Superior temporal gyrus (tissue), 1 donor: ENCODE data around the gene LRRC1.

Experiments used
- DNase-seq: peaks from one replicate; pipeline ENCODE4 v3.0.0-alpha.2; 2016; ENCODE audit errors: extremely low spot score

LRRC1 gene

GRCh38 chr6:53960311-53960710 is 165.5 kb downstream of the LRRC1 start:
- DNase-seq = no peak

DNA sequence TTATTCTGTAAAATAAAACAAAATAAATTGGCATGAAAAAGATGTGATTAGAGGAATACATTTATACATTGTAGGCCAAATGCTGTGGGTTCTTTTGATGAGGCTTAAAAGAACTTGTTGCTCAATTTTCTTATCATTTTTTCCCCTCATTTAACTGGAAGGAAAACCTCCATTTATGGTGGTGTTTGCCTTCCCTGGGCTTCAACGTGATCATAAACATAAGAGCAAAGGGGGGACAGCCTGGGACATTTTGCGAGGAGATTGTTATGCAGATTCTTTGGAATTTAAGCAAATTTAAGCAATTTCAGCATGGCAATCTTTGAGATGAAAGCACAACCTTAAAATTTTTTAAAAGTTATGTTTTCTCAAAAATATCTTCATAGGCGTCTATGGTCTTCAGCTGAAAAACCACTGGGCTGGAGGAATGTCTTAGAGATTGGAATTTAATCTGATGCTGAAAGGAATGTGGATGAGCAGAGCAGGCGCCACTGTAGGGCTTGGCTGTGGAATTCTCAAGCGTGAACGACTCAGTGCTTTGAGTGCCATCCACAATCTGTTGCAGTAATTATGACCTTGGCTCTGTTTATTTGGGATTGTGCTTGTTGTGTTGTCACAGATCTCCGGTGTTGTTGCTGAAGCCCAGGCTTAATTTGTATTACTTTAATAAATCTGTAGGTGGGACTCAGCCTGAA is 167.0 kb downstream of the LRRC1 start:
- no peak for DNase-seq

DNA sequence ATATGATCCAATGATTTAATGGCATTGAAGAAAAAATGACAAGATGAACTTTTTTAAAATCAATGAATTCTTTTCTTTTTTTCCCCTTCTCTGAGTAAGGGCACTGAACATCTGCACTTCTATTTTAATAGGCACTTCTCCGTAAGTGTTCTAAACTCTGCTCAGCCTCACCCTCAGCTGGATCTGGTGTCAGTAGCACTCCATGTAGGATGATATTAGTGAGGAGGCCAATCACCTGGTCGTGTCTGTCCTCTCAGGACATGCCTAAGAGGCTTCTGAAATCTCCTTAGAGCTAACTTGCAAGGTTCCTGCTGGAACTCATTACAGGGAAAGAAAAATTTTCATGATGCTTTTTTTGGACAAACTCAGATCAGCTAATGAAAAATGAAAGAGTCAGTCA is 167.8 kb downstream of the LRRC1 start:
- DNase-seq = no peak

- DNase-seq = no peak
Observed at GRCh38 chr6:53967415-53967814, 172.6 kb downstream of the LRRC1 start.
